ENCODE measurements around the gene TBKBP1. TPM values are rescaled to one million over a fixed set of nuclear protein-coding genes. Genes with fewer than 3 reads are reported as not detected.
A peak's percentile ranks its signal among the peaks of the same experiment; 100 is the strongest.

Gene TBKBP1
- total RNA-seq, 2 experiments from 2014 or later: 2.4 to 3.0 TPM

DNA sequence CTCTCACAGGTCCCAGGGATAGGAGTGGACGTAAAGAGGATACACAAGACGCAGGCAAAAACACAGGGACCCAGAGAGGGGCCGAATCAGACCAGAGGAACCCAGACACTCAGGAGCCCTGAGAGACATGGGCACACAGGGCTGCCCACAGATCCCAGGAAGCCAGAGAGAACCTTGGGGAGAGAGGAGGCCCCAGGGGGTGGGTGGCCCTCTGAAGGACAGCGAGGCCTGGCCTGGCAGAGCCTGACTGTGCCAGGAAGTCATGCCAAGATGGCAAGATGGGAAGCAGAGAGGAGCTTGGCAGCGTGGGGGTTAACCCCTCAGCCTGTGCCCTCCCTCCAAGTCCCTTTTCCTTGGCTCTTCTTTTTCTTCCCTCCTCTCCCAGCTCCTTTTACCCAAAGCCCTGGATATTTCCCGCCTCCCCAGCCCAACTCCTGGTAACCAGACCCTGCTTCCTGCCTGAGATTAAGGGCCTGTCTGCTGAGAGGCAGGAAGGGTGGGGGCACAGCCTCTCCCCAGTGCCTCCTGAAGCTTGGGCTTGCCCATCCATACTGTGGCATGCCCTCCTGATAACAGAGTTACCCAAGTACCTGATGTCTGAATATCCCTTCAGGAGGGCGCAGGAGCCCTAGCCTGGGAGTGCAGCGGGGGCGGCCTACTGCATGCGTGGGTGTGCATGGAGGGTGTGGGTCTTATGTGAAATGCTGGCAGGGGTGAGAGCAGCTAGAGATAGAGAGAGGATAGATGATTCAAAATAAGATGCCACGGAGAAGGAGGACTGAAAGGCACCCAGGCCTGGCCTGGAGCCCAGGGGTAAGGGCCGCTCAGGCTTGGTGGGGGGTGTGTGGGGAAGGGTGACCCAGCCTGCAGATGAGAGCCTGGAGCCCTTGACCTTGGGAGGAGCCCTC lies 33.1 kb downstream of the TBKBP1 start:
- DNase-seq (no peak), ATAC-seq (ENCODE audit: poor library complexity) (no peak)
- no peaks in the 10 kb centered on the region for H3K9me3 ChIP-seq (ENCODE audit: control insufficient read depth in 1 of 2, insufficient read depth in 1 of 2, low read length in 2 of 2)
- Mint-ChIP-seq H3K27ac (no peak overlapping the region), H3K9me3 (no peaks in the 10 kb centered on the region), H3K36me3 (ENCODE audit: low read depth) (no peaks in the 10 kb centered on the region), H3K4me3 (peak overlapping the region; percentile 20), H3K27me3 (peaks cover 17% of the 10 kb centered on the region), H3K4me1 (ENCODE audit: low read depth) (peaks cover 13% of the 10 kb centered on the region)
- intact Hi-C loops (cut with DNase I, micrococcal nuclease): no loop called here
- H3K27ac ChIP-seq (ENCODE audit: low read depth in 1 of 2, low read length in 2 of 2): no peak overlapping the region
- no peak overlapping the region for H3K4me3 ChIP-seq (ENCODE audit: low read length)
- ChIA-PET POLR2A (no interaction called here), CTCF (interaction anchor here (0.6 kb wide), 1 partner anchor 27 kb away, joined by 4 read pairs; no protein-coding TSS in a partner anchor)
- H3K27me3 ChIP-seq (ENCODE audit: control insufficient read depth in 1 of 2, insufficient read depth in 2 of 2, low read length in 2 of 2): peaks cover 0 to 2% of the 10 kb centered on the region in 2 experiments
- peaks cover 49% of the 10 kb centered on the region for H3K4me1 ChIP-seq (ENCODE audit: insufficient read depth, low read length)
- TF ChIP-seq CTCF (IDR thresholded peaks at IDR 0.05): no peak
- no peaks in the 10 kb centered on the region for H3K36me3 ChIP-seq (ENCODE audit: insufficient read depth, low read length)

- POLR2A ChIA-PET: no interaction called here
These were observed 33.7 kb downstream of the TBKBP1 start for GRCh38 chr17:47727704-47728036.

DNA sequence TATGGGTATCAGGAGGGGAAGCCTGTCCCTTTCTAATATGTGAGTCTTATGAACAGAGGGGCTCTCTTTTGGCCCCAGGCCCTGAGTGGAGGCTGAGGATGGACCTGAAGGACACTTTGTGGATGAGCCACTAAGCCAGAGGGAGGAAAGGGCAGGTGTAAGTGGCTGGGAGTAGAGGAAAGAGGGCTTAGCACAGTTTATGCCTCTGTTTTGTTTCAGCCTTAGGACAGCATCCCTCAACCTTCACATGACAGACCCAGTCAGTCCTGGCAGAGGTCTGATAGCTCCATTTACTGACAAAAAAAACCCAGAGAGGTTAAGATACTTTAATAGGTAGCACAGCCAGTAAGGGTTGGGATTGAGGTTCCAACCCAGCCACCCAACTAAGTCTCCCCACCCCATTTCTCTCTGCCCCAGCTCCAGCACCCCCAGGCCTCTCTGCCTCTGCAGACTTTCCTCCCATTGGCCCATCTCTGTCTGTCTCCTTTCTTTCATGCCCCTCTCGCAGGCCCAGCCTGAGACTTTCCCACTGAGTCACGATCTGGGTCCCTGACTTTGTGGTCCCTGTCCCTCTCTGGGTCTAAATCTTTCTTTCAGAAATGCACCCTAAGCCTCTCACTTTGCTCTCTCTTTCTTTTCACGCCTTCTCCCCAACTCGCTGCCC lies 34.4 kb downstream of the TBKBP1 start:
- H3K9me3 Mint-ChIP-seq: no peaks in the 10 kb centered on the region
- CTCF ChIA-PET: no interaction called here

More at GRCh38 chr17:47727704-47728036, 33.7 kb downstream of the TBKBP1 start:
- CTCF ChIA-PET: no interaction called here
- Histone ChIP-seq H3K9me3 (ENCODE audit: control insufficient read depth in 1 of 2, insufficient read depth in 1 of 2, low read length in 2 of 2) (no peaks in the 10 kb centered on the region), H3K4me1 (ENCODE audit: insufficient read depth, low read length) (peaks cover 52% of the 10 kb centered on the region), H3K27ac (ENCODE audit: low read depth in 1 of 2, low read length in 2 of 2) (no peak overlapping the region), H3K4me3 (ENCODE audit: low read length) (no peak overlapping the region), H3K36me3 (ENCODE audit: insufficient read depth, low read length) (no peaks in the 10 kb centered on the region), H3K27me3 (ENCODE audit: control insufficient read depth in 1 of 2, insufficient read depth in 2 of 2, low read length in 2 of 2) (no peaks in the 10 kb centered on the region)
- H3K4me1 Mint-ChIP-seq (ENCODE audit: low read depth): peaks cover 20% of the 10 kb centered on the region
- intact Hi-C loops (cut with DNase I, micrococcal nuclease): no loop called here
- no peak for ATAC-seq (ENCODE audit: poor library complexity)
- peaks cover 20% of the 10 kb centered on the region for H3K27me3 Mint-ChIP-seq
- TF ChIP-seq CTCF (IDR thresholded peaks at IDR 0.05): no peak
- no peak overlapping the region for H3K27ac Mint-ChIP-seq
- DNase-seq: no peak
- no peak overlapping the region for H3K4me3 Mint-ChIP-seq
- H3K9me3 Mint-ChIP-seq: no peaks in the 10 kb centered on the region
- H3K36me3 Mint-ChIP-seq (ENCODE audit: low read depth): no peaks in the 10 kb centered on the region

More for the DNA sequence above, 34.4 kb downstream of the TBKBP1 start:
- Histone ChIP-seq H3K9me3 (ENCODE audit: control insufficient read depth in 1 of 2, insufficient read depth in 1 of 2, low read length in 2 of 2) (no peaks in the 10 kb centered on the region), H3K27ac (ENCODE audit: low read depth in 1 of 2, low read length in 2 of 2) (no peak overlapping the region), H3K4me1 (ENCODE audit: insufficient read depth, low read length) (peaks cover 55% of the 10 kb centered on the region), H3K27me3 (ENCODE audit: control insufficient read depth in 1 of 2, insufficient read depth in 2 of 2, low read length in 2 of 2) (no peaks in the 10 kb centered on the region), H3K4me3 (ENCODE audit: low read length) (no peak overlapping the region), H3K36me3 (ENCODE audit: insufficient read depth, low read length) (no peaks in the 10 kb centered on the region)
- ATAC-seq (ENCODE audit: poor library complexity): no peak
- TF ChIP-seq CTCF (IDR thresholded peaks at IDR 0.05): no peak
- Mint-ChIP-seq H3K4me3 (no peak overlapping the region), H3K27me3 (peaks cover 24% of the 10 kb centered on the region), H3K4me1 (ENCODE audit: low read depth) (peaks cover 24% of the 10 kb centered on the region), H3K36me3 (ENCODE audit: low read depth) (no peaks in the 10 kb centered on the region), H3K27ac (no peak overlapping the region)
- POLR2A ChIA-PET: no interaction called here
- DNase-seq: no peak
- intact Hi-C loops (cut with DNase I, micrococcal nuclease): no loop called here
